DMS153 (cell line): ENCODE results near the gene SREK1IP1.
"Not testable (repeated sequence)": the region's sequence is repeated elsewhere in the genome, so short reads cannot be mapped to it uniquely, and the experiment has no call there.

Experiments
- DNase-seq: peaks from one replicate; lab custom pipeline; 2025; lab: John Stamatoyannopoulos, UW

Gene SREK1IP1

DNA sequence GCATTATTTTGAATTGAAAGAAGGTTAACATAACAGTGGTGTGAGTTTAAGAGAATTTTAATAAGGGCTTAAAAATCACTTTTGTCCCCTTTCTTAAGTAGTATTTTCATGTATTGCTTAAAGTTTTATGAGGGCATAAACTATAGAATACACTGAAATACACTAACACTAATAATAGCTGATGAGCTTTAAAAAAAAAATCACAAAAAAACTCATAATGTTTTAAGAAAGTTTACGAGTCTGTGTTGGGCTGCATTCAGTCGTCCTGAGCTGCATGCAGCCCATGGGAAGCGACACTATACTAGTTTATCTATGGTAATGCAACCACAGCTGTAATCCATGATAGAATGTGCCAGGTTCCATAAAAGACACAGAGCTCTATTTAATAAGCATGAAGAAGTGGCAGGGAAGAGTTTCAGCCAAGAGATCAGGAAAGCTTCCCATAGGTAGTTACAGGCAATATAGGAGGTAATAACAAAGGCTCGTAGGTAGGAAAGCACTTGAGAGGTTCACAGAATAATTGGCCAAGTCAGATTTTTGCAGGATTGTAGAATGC lies 4.5 kb downstream of the SREK1IP1 start:
- DNase-seq = no peak

DNA sequence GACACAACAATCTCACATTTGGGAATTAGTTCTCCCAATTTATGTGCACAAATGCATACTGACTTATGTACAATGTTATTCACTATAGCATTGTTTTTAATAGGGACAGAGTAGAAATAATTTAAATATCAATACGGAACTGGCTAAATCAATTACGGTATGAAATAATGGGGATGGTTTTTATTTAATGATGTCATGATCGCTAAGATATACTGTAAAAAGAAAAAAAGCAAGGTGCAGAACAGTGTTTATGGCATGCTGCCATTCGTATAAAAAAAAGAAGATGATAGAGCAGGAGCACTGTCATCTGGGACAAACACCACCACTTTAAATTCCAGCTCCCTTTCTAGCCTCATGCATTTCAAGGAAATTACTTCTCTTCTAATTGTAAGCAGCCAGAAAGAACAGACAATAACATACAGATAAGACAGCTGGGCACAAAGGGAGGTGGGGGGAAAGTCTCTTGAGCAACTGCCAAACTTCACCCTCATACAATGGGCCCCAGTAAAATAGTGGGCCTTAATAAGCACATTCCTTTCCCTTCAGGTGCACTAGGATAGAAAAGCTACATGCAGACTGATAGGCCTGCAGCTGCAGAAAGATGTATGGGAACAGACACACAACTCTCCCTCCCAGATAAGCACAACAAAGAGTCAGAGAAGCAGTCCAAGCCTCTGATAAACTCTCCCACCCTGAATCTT lies 8.4 kb downstream of the SREK1IP1 start:
- DNase-seq = no peak

DNA sequence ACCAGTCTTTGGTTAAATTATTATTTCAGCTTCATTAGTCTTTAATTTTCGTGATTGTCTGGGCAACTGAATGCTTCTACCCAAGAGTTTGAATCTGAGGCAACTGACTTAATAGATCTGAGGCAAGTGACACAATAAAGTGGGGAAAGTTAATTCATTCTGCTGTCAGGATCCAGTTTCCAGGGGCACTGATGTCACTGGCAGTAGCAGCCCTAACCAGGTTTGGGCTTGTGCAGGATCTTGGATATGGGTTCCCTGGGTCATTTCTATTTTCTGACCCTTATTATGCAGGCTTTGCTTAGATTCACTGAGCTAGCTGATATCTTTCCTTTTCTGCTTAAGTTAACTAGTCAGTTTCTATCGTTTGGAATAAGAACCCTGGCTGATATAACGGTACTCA lies 9.6 kb downstream of the SREK1IP1 start:
- DNase-seq = no peak

DNA sequence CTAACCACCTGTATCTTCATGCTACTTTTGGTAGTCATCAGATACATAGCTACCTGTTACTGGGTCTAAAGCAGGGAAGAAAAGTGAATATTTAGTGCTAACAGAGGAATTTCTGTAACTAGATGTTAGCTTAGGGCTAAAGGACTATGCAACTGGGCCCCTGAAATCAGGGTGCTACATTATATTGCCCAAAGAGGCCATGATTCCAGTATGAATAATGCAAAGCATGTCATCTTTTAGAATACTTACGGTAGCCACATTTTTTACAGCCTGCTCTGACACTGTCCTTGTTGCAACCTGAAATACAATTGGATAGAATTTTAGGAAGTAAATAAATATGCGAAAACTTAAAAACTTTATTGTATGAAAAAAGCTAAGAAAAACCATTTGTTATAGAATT lies 14.4 kb downstream of the SREK1IP1 start:
- no peak for DNase-seq

DNA sequence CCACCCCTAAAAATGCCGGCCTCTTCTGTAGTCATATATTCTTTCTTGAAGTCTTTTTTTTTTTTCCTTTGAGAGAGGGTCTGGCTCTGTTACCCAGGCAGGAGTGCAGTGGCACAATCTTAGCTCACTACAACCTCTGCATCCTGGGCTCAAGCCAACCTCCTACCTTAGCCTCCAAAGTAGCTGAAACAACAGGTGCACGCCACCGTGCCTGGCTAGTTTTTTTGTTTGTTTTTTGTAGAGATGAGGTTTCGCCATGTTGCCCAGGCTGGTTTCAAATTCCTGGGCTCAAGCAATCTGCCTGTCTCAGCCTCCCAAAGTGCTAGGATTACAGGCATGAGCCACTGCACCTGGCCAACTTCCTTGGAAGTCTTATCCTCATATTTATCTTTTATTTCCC lies 19.1 kb downstream of the SREK1IP1 start:
- DNase-seq = no peak

DNA sequence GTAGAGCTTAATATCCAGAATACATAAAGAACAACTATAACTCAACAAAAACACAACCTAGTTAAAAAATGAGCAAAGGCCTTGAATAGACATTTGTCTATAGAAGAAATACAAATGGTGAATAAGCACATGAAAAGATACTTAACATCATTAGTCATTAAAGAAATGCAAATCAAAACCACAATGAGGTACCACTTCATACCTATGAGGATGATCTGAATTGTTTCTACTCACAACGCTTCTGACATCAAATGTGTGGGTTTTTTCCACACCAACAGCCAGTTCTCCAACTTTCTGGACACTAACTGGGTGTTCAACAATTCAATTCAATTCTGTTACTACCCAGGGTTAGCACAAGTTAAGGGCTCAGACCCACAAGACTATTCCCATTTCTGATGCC lies 22.0 kb downstream of the SREK1IP1 start:
- DNase-seq = no peak

DNA sequence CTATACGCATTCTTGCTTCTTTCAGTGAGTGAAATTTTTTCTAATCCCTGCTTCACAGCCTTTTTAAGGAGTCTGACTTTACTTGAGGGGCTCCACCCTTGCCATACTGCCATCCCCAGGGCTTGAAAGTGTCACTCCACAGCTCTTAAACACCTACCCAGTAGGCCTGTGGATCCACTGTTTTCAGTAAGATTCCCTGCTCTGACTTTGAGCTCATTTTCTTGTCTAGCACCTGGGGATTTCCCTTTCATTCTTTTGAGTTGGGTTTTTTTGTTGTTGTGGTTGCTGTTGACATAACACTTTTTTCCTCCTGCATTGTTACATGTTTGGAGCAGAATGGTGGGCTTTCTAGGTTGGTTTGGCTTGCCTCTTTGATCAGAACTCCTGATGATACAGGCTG lies 23.6 kb downstream of the SREK1IP1 start:
- DNase-seq = no peak

DNA sequence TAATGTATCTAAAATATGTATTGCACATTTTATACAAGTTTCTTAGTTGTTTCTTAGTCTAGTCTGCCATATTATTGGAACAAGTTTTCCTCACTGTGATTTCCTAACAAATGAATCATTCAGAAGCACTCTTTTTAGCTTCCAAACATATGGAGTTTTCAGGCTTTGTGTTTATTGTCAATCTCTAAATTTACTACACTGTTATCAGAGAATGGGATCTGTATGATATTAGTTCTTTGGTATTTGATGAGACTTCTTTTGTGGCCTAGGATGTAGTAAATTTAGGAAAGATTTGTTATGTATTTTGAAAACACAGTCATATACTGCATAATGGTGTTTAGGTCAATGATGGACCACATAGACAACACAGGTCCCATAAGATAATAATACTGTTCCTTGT lies 25.7 kb downstream of the SREK1IP1 start:
- DNase-seq = no peak

DNA sequence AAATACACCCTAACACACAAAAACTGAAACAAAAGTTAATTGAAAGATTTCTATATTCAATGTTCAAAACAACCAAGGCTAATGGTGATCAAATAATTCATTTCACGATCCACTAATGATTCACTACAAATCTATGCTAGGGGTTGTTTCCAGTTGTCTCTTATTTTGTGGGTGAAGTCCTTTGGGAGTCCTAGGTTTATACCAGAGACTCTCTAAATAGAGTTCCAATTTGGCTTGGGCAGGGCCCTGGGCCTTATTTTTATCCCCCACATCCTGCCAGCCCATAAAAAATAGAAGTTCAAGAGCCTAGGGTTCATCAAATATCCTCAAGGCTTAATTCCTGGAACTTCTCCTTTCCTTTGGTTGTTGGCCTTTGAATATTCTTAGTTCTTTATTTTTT lies 26.1 kb downstream of the SREK1IP1 start:
- DNase-seq = no peak

DNA sequence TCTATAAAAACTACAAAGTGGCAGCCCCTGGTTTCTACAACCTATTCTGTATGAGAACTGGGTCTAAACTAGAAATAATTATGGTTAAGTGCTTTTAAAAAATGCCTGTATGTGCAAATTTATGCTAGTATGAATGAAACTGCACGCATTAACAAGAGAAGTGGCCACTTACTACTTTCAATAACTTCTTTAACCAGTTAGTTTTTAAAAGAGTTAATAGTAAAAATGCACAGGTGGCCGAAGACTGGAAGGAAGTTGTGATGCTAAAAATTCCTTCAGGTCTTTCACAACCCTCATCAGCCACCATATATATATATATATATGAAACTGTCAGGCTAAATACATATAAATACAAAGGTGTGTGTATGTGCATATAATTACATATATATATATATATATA lies 41.3 kb downstream of the SREK1IP1 start:
- no peak for DNase-seq

DNA sequence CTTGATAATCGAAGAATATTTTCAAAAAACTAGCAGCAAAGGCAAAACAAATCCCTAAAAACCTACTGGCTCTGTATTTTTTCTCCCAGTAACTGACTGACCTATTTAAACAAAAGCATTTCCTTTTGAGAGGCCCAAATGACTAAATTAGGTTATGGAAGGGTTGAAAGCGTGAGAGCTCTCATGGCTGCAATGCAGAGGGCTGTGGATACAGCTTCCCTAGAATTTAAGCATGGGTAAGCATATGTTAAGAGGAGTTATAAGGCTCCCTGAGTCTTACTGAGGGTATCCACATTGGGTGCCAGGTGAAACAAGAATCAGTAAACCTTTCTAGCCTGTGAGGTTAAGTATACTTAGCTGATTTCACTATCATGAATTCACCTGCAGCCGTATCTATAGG lies 45.9 kb downstream of the SREK1IP1 start:
- no peak for DNase-seq

DNA sequence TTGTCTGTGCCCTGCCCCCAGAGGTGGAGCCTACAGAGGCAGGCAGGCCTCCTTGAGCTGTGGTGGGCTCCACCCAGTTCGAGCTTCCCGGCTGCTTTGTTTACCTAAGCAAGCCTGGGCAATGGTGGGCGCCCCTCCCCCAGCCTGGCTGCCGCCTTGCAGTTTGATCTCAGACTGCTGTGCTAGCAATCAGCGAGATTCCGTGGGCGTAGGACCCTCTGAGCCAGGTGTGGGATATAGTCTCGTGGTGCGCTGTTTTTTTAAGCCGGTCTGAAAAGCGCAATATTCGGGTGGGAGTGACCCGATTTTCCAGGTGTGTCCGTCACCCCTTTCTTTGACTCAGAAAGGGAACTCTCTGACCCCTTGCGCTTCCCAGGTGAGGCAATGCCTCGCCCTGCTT lies 54.0 kb downstream of the SREK1IP1 start:
- DNase-seq = not testable (repeated sequence)

DNA sequence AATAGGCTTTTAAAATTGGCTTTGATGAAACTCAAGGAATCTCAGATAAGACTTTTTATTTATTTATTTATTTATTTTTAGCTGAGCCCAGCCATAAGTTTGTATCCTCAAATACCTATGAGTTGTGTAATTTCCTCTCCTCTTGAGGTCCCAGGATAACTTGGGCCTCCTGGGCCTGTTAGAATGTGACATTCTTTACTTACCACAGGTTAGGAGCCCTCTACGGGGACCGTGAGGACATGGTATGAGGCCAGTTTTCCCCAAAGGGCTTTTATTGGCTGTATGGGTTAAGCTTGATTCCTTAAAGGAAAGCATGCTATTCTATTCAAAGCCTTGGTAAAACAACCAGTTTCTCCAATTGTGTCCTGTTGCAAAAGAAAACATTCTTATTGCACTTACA lies 61.3 kb downstream of the SREK1IP1 start:
- DNase-seq = no peak

DNA sequence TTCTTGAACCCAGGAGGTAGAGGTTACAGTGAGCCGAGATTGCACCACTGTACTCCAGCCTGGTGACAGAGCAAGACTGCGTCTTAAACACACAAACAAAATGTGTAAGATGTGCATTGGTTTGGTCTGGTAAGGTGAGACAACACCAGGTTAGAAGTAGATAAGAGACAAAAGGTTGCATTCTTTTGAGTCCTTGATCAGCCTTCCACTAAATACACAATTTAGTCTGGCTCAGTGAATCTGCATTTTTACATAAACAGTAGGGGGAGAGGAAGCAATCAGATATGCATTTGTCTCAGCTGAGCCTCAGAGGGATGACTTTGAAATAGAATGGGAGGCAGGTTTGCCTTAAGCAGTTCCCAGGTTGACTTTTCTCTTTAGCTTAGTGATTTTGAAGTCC lies 62.4 kb downstream of the SREK1IP1 start:
- DNase-seq = not testable (repeated sequence)

DNA sequence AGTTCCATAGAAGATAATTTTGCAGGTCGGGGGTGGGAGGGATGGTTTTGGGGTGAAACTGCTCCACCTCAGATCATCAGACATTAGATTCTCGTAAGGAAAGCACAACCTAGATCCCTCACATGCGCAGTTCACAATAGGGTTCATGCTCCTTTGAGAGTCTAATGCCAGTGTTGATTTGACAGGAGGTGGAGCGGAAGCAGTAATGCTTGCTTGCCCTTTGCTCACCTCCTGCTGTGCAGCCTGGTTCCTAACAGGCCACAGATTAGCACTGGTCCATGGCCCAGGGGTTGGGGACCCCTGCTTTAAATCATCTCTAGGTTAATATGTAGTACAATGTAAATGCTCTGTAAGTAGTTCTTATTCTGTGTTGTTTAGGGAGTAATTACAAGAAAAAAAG lies 67.7 kb downstream of the SREK1IP1 start:
- DNase-seq = no peak

DNA sequence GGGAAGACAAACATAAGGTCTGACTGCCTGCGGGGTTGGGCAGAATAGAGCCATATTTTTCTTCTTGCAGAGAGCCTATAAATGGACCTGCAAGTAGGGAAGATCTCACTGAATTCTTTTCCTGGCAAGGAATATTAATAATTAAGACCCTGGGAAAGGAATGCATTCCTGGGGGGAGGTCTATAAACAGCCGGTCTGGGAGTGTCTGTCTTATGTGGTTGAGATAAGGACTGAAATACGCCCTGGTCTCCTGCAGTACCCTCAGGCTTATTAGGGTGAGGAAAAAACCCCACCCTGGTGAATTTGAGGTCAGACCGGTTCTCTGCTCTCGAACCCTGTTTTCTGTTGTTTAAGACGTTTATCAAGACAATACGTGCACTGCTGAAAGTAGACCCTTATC lies 72.1 kb downstream of the SREK1IP1 start:
- not testable (repeated sequence) for DNase-seq

DNA sequence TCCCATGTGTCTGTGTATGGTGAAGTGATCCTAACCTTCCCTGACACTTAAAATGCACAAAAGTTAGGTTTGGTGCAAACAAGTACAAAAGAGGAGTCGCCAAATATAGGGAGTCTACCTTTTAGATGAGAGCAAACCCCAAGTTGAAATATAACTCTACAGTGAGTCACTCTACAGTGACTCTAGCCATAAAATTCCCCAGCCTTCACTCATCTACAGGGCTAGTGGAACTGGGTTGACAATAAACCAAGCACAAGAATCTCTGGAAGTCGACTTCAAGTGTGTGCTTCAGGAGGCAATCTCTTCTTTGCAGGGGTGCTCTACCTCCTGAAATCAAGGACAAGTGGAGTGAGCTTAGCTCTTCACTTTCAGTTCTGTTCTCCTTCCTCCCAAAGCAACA lies 74.9 kb downstream of the SREK1IP1 start:
- DNase-seq = no peak

DNA sequence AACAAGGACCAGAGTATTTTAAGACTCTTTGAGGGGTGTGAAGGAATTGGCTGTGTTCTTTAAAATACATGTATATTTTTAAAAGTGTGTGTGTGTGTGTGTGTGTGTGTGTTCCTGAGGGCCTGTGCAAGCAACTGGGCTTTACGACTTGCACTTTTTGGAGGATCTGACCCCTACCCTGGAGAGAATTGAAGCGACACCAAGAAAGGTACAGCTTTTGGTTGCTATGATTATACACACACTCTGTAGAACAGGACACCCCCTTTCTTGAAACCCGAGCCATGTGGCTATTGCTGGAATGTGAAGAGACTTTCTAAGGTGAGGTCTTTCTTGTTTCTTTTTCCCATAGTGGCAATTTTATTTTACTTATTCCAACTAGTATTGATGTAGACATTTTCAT lies 77.2 kb downstream of the SREK1IP1 start:
- no peak for DNase-seq

DNA sequence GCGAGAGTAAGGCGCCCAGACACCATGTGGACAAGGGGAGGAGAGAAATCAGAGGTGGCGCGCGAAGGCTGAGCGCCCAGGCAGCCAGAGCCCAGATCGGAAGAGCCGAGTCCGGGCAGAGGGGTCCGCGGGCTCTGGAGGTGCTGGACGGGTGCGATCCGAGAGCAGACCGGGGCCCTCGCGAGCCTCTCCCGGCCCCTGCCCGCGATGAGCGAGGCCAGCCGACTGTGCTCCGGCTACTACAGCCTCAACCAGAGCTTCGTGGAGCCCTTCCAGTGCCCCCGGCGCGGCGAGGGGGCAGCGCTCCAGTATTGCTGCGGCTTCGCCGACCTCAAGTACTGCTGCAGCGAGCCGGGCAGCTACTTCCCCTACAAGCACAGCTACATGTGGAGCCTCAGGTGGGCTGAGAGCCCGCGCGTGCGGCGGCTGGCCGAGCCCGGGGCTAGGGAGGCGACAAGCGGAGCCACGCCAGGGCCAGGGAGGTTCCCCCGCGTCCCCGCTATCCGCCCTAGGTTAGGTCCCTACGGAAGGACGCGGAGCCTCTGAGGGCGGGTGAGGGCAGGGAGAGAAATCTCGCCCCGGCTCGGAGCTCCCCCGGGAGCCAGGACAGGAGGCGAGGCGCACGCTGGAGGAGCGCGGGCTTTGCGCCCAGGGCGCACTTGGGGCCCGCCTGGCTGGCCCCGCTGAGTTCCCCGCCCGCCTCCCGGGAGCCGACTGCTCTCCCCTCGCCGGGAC lies 77.9 kb downstream of the SREK1IP1 start, which contains the start of gene SHISAL2B:
Gene SHISAL2B (plus strand): TSS at position 87 of the 735 bp plus-strand sequence. CDS start 121 bp downstream, at position 208.
- no peak for DNase-seq

DNA sequence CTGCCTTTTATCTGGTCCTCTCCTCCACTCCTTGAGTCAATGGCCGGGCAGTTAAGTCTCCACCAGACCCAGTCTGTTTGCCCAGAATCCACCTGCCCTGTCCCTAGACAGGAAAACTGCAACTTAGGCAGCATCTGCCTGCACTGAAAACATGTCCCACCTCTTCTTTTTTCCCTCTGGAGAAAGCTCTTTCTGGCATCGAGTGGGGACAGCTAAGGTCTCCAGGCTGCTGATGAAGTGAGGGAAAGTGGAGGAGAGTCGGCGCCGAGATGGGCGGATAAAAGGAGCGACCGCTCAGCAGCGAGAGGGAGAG lies 78.4 kb downstream of the SREK1IP1 start:
- no peak for DNase-seq

DNA sequence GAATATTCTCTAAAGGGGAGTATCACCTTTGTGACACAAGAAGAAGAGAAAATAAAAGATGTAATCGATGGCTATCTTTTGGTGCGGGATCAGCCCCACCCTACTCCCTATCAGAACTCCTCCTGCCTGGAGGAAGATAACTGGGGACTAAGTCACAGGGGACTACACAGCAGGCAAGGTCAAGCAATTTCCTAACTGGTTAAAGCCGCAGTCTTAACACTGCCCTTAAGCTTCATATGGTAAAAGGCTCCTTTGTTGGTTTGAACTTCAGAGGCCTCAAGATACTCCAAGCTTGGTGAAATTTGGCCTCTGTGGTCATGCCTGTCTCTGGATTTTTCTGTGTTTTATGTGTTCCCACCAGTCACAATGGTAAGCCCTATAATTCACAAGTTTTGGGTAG lies 79.5 kb downstream of the SREK1IP1 start:
- no peak for DNase-seq

DNA sequence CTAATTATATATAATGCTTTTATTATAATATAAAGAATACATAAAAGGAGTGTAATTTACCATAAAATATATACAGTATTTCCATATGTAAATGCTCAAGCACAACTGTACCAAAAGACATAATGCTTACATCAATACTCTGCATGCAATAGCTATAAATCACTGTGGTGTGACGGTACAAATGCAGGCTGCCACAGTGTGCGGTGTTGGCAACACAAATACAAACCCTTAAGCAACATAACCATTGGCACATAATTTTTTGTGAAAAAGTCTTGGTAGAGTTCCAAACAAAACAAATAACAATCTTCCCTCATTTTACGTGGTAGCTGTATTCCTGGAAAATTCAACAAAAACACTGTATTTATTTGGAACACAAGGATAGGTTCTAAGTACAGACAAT lies 80.1 kb downstream of the SREK1IP1 start:
- DNase-seq = no peak

DNA sequence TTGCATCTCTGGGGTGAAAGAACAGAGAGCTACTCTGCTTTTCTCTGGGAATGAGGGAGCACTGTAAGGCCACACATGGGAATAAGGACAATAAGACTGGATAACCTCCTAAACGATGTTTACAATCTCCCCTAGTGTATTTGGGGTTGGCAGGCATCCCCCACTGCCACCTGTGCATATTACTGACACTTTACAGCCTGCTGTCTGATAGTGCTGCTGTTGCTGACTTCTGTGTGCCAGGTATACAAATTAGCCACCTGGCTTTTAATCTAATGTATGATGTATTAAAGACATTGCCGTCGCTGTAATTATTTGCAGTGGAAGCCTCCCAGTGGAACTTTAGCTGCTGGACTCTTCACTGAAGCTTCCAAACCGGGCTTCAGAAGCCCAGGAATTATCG lies 82.6 kb downstream of the SREK1IP1 start:
- no peak for DNase-seq

DNA sequence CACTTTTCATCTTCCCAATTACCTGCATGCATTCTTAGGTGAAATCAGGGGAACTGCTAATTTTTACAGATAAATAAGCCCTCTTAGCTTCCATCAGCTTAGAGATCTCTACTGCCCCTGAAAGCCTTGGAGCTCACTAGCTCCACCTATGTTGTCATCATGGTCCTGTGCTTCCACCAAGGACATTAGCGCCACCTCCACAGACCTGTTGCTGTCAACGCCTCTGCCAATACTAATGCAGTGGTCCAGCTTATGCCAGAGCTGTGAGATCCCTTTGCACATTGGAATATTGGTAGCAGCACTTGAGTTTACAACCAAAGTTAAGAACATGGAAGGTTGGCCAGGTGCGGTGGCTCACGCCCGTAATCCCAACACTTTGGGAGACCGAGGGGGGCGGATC lies 85.9 kb downstream of the SREK1IP1 start:
- DNase-seq = no peak
